Gastrocnemius medialis (tissue), 4 donors: ENCODE measurements around the gene RNGTT.

ENCODE experiments used
- CTCF ChIP-seq, 5 experiments: fragments of 450-650 bp in 3 of 5; fragments of 200-600 bp in 2 of 5; sonication (generic) in 2 of 5; IDR thresholded peaks in 4 of 5; conservative IDR thresholded peaks in 1 of 5; 1 replicate in 4 of 5; 2 replicates in 1 of 5; pipeline ENCODE4 v1.5.1; 2016 to 2019; ENCODE audit warnings: antibody characterized with exemption in 5 of 5, mild to moderate bottlenecking in 3 of 5, moderate library complexity in 3 of 5
- POLR2A ChIP-seq, 2 donors: fragments of 450-650 bp; IDR thresholded peaks; one replicate each; pipeline ENCODE4 v1.6.1; 2017; ENCODE audit warnings: antibody characterized with exemption in 2 of 2, mild to moderate bottlenecking in 2 of 2, moderate library complexity in 2 of 2

DNA sequence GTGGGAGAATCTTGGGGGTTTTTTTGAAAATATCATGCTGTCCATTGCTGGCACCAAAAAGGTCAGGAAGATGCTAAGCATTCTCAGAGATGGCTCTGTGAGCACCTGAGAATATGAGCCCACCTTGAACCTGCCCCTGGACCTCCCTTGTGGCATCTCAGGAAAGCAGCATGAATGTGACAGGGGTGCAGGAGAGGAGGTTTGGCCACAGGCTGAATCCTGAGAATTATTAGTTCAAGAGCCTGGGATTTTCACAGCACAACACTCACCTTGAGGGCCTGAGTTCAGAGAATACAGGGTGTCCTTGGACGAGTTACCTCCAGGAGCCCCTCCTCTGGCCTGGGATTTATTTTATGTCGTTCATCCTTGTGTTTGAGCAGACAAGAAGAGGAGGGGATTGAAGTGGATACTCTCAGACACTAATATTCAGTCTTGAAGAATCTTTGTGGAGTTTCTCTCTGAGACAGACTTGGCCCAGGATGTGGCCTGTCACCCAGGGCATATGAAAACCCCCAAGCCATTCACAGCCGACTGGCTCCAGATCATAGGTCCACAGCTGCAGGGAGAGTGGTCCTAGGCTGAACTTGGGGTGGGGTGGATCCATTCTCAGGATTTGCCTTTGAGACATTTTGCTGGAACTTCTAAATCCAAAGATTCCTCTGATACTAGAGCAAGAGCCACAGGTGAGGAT lies 390.8 kb downstream of the RNGTT start:
- TF ChIP-seq CTCF (IDR thresholded peaks at IDR 0.05 in 4 of 5, conservative IDR thresholded peaks at IDR 0.05 in 1 of 5) (no peak), POLR2A (IDR thresholded peaks at IDR 0.05) (no peak)
